HCT116 (cell line): ENCODE results near the gene MOV10.

Experiments
- CBX3 ChIP-seq: IDR thresholded peaks from 2 replicates; pipeline ENCODE4 v1.6.1; 2012; ENCODE audit warnings: low read depth
- ELF1 ChIP-seq: IDR thresholded peaks from 2 replicates; pipeline ENCODE4 v1.6.1; 2012; ENCODE audit warnings: low read depth, borderline replicate concordance
- EZH2 ChIP-seq: fragments of 200-600 bp; sonication (generic); IDR thresholded peaks from 2 replicates; pipeline ENCODE4 v1.6.1; 2017; ENCODE audit warnings: antibody characterized with exemption, mixed run types
- POLR2A ChIP-seq: IDR thresholded peaks from 2 replicates; pipeline ENCODE4 v1.7.0; 2011; ENCODE audit warnings: borderline replicate concordance; ENCODE audit not compliant: insufficient read depth, insufficient read length; ENCODE audit errors: extremely low read depth
- POLR2AphosphoS5 ChIP-seq: IDR thresholded peaks from 2 replicates; pipeline ENCODE4 v1.6.1; 2011; ENCODE audit warnings: mild to moderate bottlenecking, low read depth, low read length, moderate library complexity
- RAD21 ChIP-seq: IDR thresholded peaks from 2 replicates; pipeline ENCODE4 v1.6.1; 2012; ENCODE audit warnings: low read depth, mild to moderate bottlenecking
- SRF ChIP-seq: IDR thresholded peaks from 2 replicates; pipeline ENCODE4 v1.6.1; 2012; ENCODE audit warnings: low read depth
- TCF7L2 ChIP-seq: IDR thresholded peaks from 2 replicates; pipeline ENCODE4 v1.7.0; 2011; ENCODE audit warnings: borderline replicate concordance, inconsistent platforms; ENCODE audit not compliant: insufficient read depth, insufficient read length; ENCODE audit errors: extremely low read depth
- YY1 ChIP-seq: IDR thresholded peaks from 2 replicates; pipeline ENCODE4 v1.6.1; 2011; ENCODE audit warnings: low read length, low read depth, moderate library complexity, mild to moderate bottlenecking; ENCODE audit not compliant: insufficient replicate concordance; ENCODE audit errors: extremely low read depth
- ZFX ChIP-seq: fragments of 450-650 bp; IDR thresholded peaks from 2 replicates; pipeline ENCODE4 v1.6.1; 2017
- TF ChIP-seq, protein P1 (sequence below): IDR thresholded peaks from 2 replicates; pipeline ENCODE4 v1.6.1; 2012; ENCODE audit warnings: low read depth
- TF ChIP-seq, protein P2 (sequence below): IDR thresholded peaks from 2 replicates; pipeline ENCODE4 v1.6.1; 2012
- TF ChIP-seq, protein P3 (sequence below), 3 experiments: fragments of 200-600 bp in 1 of 3; sonication (generic) in 1 of 3; IDR thresholded peaks in 2 of 3; conservative IDR thresholded peaks in 1 of 3; 2 replicates each; pipeline ENCODE4 v1.5.1; 2012 to 2017; ENCODE audit warnings: low read depth in 2 of 3, low read length in 2 of 3, antibody characterized with exemption in 1 of 3, borderline replicate concordance in 1 of 3, control low read depth in 1 of 3, mild to moderate bottlenecking in 1 of 3, mixed read lengths in 1 of 3, mixed run types in 1 of 3, moderate library complexity in 1 of 3; ENCODE audit not compliant: insufficient read depth in 1 of 3

DNA sequence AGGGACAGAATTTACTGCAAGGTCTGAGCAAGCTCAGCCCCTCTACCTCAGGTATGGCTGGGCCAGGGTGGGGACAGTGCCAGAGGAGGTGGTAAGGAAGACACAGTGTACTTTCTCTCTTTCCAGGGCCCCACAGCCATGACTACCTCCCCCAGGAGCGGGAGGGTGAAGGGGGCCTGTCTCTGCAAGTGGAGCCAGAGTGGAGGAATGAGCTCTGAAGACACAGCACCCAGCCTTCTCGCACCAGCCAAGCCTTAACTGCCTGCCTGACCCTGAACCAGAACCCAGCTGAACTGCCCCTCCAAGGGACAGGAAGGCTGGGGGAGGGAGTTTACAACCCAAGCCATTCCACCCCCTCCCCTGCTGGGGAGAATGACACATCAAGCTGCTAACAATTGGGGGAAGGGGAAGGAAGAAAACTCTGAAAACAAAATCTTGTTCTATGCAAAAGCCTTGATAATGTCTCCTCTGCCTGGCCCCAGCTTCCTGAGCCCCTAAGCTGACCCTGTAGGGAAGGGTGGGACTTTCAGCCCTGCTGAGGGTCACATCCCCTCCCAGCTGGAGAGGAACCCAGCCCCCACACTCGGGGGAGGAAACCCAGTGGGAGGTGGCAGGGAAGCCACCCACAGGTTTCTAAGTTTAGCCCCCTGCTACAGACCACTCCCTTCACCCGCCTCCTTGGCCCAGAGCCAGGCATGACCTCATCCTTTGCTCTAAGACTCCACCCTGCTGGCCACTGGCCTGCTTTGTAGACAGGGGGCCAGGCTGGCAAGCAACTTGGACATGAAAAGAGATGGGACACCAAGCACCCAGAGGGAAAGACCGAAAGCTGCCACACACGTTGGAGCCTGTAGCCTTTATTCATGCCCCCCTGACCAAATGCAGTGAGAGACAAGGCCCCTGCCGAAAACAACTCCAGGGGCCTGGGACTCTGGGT, 26.1 kb downstream of the MOV10 start:
- TF ChIP-seq, protein P1, sequence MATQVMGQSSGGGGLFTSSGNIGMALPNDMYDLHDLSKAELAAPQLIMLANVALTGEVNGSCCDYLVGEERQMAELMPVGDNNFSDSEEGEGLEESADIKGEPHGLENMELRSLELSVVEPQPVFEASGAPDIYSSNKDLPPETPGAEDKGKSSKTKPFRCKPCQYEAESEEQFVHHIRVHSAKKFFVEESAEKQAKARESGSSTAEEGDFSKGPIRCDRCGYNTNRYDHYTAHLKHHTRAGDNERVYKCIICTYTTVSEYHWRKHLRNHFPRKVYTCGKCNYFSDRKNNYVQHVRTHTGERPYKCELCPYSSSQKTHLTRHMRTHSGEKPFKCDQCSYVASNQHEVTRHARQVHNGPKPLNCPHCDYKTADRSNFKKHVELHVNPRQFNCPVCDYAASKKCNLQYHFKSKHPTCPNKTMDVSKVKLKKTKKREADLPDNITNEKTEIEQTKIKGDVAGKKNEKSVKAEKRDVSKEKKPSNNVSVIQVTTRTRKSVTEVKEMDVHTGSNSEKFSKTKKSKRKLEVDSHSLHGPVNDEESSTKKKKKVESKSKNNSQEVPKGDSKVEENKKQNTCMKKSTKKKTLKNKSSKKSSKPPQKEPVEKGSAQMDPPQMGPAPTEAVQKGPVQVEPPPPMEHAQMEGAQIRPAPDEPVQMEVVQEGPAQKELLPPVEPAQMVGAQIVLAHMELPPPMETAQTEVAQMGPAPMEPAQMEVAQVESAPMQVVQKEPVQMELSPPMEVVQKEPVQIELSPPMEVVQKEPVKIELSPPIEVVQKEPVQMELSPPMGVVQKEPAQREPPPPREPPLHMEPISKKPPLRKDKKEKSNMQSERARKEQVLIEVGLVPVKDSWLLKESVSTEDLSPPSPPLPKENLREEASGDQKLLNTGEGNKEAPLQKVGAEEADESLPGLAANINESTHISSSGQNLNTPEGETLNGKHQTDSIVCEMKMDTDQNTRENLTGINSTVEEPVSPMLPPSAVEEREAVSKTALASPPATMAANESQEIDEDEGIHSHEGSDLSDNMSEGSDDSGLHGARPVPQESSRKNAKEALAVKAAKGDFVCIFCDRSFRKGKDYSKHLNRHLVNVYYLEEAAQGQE: no peak
- TF ChIP-seq, protein P2, sequence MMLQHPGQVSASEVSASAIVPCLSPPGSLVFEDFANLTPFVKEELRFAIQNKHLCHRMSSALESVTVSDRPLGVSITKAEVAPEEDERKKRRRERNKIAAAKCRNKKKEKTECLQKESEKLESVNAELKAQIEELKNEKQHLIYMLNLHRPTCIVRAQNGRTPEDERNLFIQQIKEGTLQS: no peak
- TF ChIP-seq, protein P3, sequence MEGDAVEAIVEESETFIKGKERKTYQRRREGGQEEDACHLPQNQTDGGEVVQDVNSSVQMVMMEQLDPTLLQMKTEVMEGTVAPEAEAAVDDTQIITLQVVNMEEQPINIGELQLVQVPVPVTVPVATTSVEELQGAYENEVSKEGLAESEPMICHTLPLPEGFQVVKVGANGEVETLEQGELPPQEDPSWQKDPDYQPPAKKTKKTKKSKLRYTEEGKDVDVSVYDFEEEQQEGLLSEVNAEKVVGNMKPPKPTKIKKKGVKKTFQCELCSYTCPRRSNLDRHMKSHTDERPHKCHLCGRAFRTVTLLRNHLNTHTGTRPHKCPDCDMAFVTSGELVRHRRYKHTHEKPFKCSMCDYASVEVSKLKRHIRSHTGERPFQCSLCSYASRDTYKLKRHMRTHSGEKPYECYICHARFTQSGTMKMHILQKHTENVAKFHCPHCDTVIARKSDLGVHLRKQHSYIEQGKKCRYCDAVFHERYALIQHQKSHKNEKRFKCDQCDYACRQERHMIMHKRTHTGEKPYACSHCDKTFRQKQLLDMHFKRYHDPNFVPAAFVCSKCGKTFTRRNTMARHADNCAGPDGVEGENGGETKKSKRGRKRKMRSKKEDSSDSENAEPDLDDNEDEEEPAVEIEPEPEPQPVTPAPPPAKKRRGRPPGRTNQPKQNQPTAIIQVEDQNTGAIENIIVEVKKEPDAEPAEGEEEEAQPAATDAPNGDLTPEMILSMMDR (IDR thresholded peaks at IDR 0.05 in 2 of 3, conservative IDR thresholded peaks at IDR 0.05 in 1 of 3; ENCODE audit: borderline replicate concordance in 1 of 3, insufficient read depth in 1 of 3, low read depth in 2 of 3, low read length in 2 of 3): no peak
- TF ChIP-seq POLR2A: no peak
- TF ChIP-seq POLR2AphosphoS5: peak; percentile 79
- TF ChIP-seq EZH2: no peak
- no peak for TF ChIP-seq TCF7L2
- TF ChIP-seq RAD21: no peak
- no peak for TF ChIP-seq YY1
- TF ChIP-seq SRF: no peak
- TF ChIP-seq CBX3: no peak
- no peak for TF ChIP-seq ZFX
- TF ChIP-seq ELF1: no peak
